ENCODE data around the gene KIF5C. TPM values are rescaled to one million over a fixed set of nuclear protein-coding genes. Genes with fewer than 3 reads are reported as not detected.

Gene KIF5C
- total RNA-seq (2022) (0.10 and 0.21 TPM in 2 replicates), Bru-seq, nascent RNA (percentile 11 among the genes with signal in this experiment), BruChase-seq, experiment 1, labeled RNA remaining after a 6-hour chase (percentile 9 among the genes with signal in this experiment), BruChase-seq, experiment 2, labeled RNA remaining after a 2-hour chase (percentile 10 among the genes with signal in this experiment)
- long read RNA-seq = 0 reads

- Mint-ChIP-seq H3K4me3 (ENCODE audit: unreplicated experiment) (peak within 1 kb of the TSS; percentile 47), H3K27ac (ENCODE audit: low read depth, unreplicated experiment) (no peak within 1 kb of the TSS), H3K27me3 (ENCODE audit: insufficient read depth, unreplicated experiment) (peaks cover 30% of the 10 kb centered on the region), H3K9me3 (ENCODE audit: unreplicated experiment) (no peaks in the 10 kb centered on the region), H3K4me1 (ENCODE audit: insufficient read depth, unreplicated experiment) (no peaks in the 10 kb centered on the region), H3K36me3 (ENCODE audit: insufficient read depth, unreplicated experiment) (no peaks in the 10 kb centered on the region)
- peak; percentile 73 for DNase-seq (ENCODE audit: unreplicated experiment)
- BruUV-seq (replicated peaks) = no TSS peak
- TF ChIP-seq, protein P1, sequence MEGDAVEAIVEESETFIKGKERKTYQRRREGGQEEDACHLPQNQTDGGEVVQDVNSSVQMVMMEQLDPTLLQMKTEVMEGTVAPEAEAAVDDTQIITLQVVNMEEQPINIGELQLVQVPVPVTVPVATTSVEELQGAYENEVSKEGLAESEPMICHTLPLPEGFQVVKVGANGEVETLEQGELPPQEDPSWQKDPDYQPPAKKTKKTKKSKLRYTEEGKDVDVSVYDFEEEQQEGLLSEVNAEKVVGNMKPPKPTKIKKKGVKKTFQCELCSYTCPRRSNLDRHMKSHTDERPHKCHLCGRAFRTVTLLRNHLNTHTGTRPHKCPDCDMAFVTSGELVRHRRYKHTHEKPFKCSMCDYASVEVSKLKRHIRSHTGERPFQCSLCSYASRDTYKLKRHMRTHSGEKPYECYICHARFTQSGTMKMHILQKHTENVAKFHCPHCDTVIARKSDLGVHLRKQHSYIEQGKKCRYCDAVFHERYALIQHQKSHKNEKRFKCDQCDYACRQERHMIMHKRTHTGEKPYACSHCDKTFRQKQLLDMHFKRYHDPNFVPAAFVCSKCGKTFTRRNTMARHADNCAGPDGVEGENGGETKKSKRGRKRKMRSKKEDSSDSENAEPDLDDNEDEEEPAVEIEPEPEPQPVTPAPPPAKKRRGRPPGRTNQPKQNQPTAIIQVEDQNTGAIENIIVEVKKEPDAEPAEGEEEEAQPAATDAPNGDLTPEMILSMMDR (IDR thresholded peaks at IDR 0.05; ENCODE audit: unreplicated experiment) = no peak
- POLR2A ChIA-PET = interaction anchor here (2.2 kb wide), 1 partner anchor 11 kb away, joined by 7 read pairs; no protein-coding TSS in a partner anchor
- intact Hi-C loops (cut with micrococcal nuclease) = loop anchor here (5.0 kb wide), 1 partner anchor 233 kb away; the partner anchor contains the start of gene EPC2
- CTCF ChIA-PET = no interaction called here
Observed at GRCh38 chr2:148874868-148875341, at the start of gene KIF5C. TSS of gene KIF5C (plus strand) at chr2:148875227. CDS start at chr2:148875618, 391 bp downstream.

DNA sequence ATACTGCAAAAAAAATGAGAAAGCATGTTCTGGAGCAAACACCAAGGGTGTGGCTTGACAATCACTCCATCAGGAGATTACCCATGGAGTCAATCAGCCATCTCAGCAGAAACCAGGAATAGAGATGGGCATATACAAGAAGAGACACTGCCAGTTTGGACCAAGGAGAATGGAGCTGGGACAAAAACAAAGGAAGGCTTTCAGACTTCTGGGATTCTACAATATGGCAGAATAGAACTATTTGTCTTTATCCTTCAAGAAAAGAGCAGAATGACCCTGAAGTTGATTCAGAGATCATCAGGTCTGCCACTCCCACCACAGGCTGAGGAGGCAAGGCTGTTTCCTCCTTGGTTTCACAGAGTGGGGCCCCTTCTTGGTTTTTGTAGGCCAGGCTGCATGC lies 48.2 kb upstream of the KIF5C start:
- BruUV-seq (replicated peaks) = no TSS peak
- no peak overlapping the region for H3K4me3 Mint-ChIP-seq (ENCODE audit: unreplicated experiment)
- no peak overlapping the region for H3K27ac Mint-ChIP-seq (ENCODE audit: low read depth, unreplicated experiment)
- no peak for DNase-seq (ENCODE audit: unreplicated experiment)
- peaks cover 4% of the 10 kb centered on the region for H3K36me3 Mint-ChIP-seq (ENCODE audit: insufficient read depth, unreplicated experiment)
- no peaks in the 10 kb centered on the region for H3K9me3 Mint-ChIP-seq (ENCODE audit: unreplicated experiment)
- H3K4me1 Mint-ChIP-seq (ENCODE audit: insufficient read depth, unreplicated experiment) = no peaks in the 10 kb centered on the region
- POLR2A ChIA-PET = no interaction called here
- CTCF ChIA-PET = no interaction called here
- TF ChIP-seq, protein P1 (IDR thresholded peaks at IDR 0.05; ENCODE audit: unreplicated experiment) = no peak
- H3K27me3 Mint-ChIP-seq (ENCODE audit: insufficient read depth, unreplicated experiment) = peaks cover 9% of the 10 kb centered on the region
- intact Hi-C loops (cut with micrococcal nuclease) = no loop called here

DNA sequence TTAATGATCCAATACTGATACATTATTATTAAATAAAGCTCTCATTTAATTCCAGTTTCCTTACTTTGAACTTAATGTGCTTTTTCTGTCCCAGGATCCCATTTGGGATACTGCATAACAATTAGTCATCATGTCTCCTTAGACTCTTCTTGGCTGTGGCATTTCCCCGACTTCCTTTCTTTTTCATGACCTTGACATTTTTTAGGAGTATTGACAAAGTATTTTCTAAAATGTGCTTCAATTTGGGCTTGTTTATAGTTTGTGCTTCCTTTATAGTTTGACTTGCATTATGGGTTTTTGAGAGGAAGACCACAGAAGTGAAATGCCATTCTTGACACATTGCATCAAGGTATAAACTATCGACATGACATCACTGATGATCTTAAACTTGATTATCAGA lies 46.1 kb upstream of the KIF5C start:
- BruUV-seq (replicated peaks) = no TSS peak
- CTCF ChIA-PET = interaction anchor here (1.7 kb wide), 1 partner anchor 320 kb away, joined by 4 read pairs; no protein-coding TSS in a partner anchor
- no peak for DNase-seq (ENCODE audit: unreplicated experiment)

GRCh38 chr2:148829618-148830017 lies 45.4 kb upstream of the KIF5C start:
- Mint-ChIP-seq H3K27ac (ENCODE audit: low read depth, unreplicated experiment) (no peak overlapping the region), H3K9me3 (ENCODE audit: unreplicated experiment) (no peaks in the 10 kb centered on the region), H3K36me3 (ENCODE audit: insufficient read depth, unreplicated experiment) (peaks cover 4% of the 10 kb centered on the region), H3K4me1 (ENCODE audit: insufficient read depth, unreplicated experiment) (no peaks in the 10 kb centered on the region), H3K4me3 (ENCODE audit: unreplicated experiment) (no peak overlapping the region), H3K27me3 (ENCODE audit: insufficient read depth, unreplicated experiment) (peaks cover 38% of the 10 kb centered on the region)
- intact Hi-C loops (cut with micrococcal nuclease) = no loop called here
- TF ChIP-seq, protein P1 (IDR thresholded peaks at IDR 0.05; ENCODE audit: unreplicated experiment) = no peak
- BruUV-seq (replicated peaks) = no TSS peak
- CTCF ChIA-PET = no interaction called here
- DNase-seq (ENCODE audit: unreplicated experiment) = no peak
- POLR2A ChIA-PET = no interaction called here

More for the DNA sequence above, 46.1 kb upstream of the KIF5C start:
- Mint-ChIP-seq H3K27ac (ENCODE audit: low read depth, unreplicated experiment) (no peak overlapping the region), H3K27me3 (ENCODE audit: insufficient read depth, unreplicated experiment) (peaks cover 31% of the 10 kb centered on the region), H3K9me3 (ENCODE audit: unreplicated experiment) (no peaks in the 10 kb centered on the region), H3K36me3 (ENCODE audit: insufficient read depth, unreplicated experiment) (peaks cover 4% of the 10 kb centered on the region), H3K4me1 (ENCODE audit: insufficient read depth, unreplicated experiment) (no peaks in the 10 kb centered on the region), H3K4me3 (ENCODE audit: unreplicated experiment) (no peak overlapping the region)
- POLR2A ChIA-PET = no interaction called here
- TF ChIP-seq, protein P1 (IDR thresholded peaks at IDR 0.05; ENCODE audit: unreplicated experiment) = no peak
- intact Hi-C loops (cut with micrococcal nuclease) = no loop called here

Measured in MCF 10A (cell line).